ENCODE measurements around the gene MKX.

The MKX gene

DNA sequence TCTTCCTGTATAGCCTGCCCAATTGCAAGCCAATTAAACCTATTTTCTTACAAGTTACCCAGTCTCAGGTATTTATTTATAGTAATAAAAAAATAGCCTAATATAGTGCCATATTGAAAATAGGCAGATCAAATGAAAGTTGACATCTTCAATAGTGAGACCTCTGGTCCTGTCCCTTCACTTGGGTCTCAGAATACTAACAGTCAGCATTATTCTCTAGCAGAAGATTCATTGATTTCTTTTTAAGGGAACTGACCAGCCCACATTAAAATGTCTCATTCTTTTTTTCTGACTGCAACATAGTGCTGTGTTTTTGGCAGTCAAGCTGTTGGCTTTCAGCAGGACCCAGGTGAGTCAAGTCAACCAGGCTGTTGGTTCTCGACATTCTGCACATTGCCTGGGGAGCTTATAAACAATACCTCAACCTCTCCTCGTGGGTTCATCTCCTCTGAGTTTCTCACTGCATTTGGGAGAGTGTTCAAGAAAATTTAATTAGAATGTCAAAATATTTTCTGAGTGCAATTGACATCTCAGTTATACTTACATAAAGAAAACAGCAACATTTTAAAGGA lies 109.8 kb downstream of the MKX start:
- TF ChIP-seq, protein P1, sequence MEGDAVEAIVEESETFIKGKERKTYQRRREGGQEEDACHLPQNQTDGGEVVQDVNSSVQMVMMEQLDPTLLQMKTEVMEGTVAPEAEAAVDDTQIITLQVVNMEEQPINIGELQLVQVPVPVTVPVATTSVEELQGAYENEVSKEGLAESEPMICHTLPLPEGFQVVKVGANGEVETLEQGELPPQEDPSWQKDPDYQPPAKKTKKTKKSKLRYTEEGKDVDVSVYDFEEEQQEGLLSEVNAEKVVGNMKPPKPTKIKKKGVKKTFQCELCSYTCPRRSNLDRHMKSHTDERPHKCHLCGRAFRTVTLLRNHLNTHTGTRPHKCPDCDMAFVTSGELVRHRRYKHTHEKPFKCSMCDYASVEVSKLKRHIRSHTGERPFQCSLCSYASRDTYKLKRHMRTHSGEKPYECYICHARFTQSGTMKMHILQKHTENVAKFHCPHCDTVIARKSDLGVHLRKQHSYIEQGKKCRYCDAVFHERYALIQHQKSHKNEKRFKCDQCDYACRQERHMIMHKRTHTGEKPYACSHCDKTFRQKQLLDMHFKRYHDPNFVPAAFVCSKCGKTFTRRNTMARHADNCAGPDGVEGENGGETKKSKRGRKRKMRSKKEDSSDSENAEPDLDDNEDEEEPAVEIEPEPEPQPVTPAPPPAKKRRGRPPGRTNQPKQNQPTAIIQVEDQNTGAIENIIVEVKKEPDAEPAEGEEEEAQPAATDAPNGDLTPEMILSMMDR (conservative IDR thresholded peaks at IDR 0.05; ENCODE audit: low read length): no peak
- H3K4me3 ChIP-seq (ENCODE audit: low read length): no peak overlapping the region
- no peak for DNase-seq (ENCODE audit: low read depth)

DNA sequence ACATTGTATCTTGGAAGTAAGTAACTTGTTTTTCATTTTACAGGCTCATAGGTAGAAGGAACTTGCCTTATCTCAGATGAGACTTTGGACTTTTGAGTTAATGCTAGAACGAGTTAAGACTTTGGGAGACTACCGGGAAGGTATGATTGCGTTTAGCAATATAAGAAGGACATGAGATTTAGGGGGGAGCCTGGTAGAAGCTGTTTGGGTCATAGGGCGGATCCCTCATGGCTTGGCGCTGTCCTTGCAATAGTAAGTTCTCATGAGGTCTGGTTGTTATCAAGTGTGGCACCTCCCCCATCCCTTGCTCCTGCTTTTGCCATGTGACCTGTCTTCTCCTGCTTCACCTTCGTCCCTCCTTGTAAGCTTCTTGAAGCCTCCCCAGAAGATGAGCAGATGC lies 110.3 kb downstream of the MKX start:
- DNase-seq (ENCODE audit: low read depth): no peak
- TF ChIP-seq, protein P1 (conservative IDR thresholded peaks at IDR 0.05; ENCODE audit: low read length): no peak
- no peak overlapping the region for H3K4me3 ChIP-seq (ENCODE audit: low read length)

DNA sequence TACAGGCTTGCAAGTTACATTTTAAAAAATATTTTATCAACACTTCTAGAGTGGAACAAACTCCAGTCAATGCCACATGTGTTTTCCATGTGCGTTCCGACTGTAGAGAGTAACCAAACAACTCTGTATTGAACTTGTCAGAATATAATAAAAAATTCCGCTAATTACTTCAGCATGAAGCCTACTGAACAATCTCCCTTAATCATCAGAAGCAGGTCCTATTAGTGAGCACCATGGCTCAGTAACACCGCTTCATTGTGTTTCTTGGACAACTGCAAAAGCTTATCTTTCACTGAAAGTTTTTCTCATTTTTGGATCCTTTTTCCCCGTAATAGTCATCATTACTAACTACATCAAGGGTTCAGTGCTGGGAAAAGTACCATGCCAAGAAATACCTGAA lies 117.0 kb downstream of the MKX start:
- peak; percentile 91 for DNase-seq (ENCODE audit: low read depth)
- no peak overlapping the region for H3K4me3 ChIP-seq (ENCODE audit: low read length)
- TF ChIP-seq, protein P1 (conservative IDR thresholded peaks at IDR 0.05; ENCODE audit: low read length): no peak

DNA sequence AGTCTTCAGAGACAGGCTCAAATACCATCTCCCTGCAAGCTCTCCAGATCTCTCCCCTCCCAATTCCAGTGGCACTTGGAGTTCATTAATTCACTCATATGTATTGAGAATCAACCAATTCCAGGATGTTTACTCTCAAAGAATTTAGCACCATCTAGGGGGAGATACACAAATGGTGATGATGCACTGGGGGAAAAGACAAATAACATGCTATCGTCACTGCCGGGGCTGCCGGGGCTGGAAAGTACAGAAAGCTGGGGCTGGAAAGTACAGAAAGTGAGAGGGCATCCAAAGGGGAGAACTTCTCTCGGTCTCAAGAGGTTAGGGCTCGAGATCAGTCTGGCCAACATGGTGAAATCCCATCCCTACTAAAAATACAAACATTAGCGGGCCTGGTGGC lies 118.7 kb downstream of the MKX start:
- TF ChIP-seq, protein P1 (conservative IDR thresholded peaks at IDR 0.05; ENCODE audit: low read length): no peak

DNA sequence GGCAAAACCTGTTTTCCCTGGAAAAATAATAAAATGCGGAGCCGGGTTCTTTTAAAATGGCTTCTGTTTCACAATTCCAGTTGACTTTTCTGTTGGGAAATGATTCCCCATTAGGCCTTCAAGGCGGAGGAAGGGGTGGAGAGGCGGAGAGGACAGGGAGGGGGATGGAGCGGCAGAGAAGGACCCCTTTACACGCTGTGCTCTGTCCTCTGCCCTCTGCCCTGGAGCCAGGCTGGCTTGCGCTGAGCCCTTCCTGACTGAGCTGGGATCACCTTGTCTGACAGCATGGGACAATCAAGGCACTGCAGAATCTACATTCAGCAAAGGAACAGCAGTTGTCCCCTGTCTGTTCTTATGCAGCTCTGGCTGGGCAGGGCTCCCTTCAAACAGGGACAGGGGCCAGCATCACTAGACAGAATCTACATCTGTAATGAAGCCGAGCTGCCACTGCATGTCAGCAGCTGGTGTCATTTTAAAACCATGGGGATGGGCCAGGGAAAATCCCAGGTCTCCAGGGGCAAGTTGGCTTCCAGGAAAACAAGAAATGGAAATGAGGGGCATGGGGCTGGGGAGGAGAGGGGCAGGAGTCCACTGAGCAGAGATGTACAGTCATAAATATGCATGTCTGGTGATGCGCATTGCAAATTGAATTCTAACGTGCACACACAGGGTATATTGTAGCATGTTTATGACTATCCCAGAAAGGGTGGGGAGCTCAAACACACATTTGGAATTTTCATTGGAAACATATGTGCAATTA lies 120.0 kb downstream of the MKX start:
- no peak overlapping the region for H3K4me3 ChIP-seq (ENCODE audit: low read length)
- TF ChIP-seq, protein P1 (conservative IDR thresholded peaks at IDR 0.05; ENCODE audit: low read length): no peak
- peak; percentile 76 for DNase-seq (ENCODE audit: low read depth)

More for the DNA sequence above, 118.7 kb downstream of the MKX start:
- no peak for DNase-seq (ENCODE audit: low read depth)
- H3K4me3 ChIP-seq (ENCODE audit: low read length): no peak overlapping the region

DNA sequence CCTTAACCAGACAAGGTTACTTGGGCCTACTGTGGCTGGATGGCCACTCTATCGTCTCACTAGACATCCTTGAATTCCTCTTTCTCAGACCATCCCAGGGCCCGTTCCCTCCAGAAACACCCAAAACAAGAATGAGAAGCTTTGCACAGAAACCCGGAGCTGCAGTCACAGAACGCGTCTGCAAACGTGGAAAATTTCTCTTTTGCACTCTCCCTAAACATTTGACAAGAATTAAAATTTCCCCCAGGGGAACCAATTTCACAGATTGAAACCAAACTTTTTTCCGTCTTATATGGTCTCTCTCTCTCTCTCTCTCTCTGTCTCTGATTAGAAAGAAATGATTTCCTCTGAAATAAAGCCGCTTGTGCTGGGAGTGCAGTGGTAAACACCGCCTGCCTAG lies 120.7 kb downstream of the MKX start:
- TF ChIP-seq, protein P1 (conservative IDR thresholded peaks at IDR 0.05; ENCODE audit: low read length): no peak
- DNase-seq (ENCODE audit: low read depth): no peak
- H3K4me3 ChIP-seq (ENCODE audit: low read length): no peak overlapping the region

Measured in AG10803 (cell line).